Mammary epithelial cell (primary cell): ENCODE measurements around the gene TOM1L2.

Experiments used
- CTCF ChIP-seq, 2 donors: IDR thresholded peaks in 1 of 2; conservative IDR thresholded peaks in 1 of 2; 2 replicates each; pipeline ENCODE4 v1.5.1; 2011 to 2012; ENCODE audit warnings: inconsistent platforms in 2 of 2, low read length in 2 of 2, mild to moderate bottlenecking in 2 of 2, control low read depth in 1 of 2, low read depth in 1 of 2; ENCODE audit not compliant: insufficient read depth in 1 of 2; ENCODE audit errors: extremely low read depth in 1 of 2
- EZH2 ChIP-seq: IDR thresholded peaks from 2 replicates; pipeline ENCODE4 v1.6.1; 2012; ENCODE audit warnings: low read length, inconsistent platforms, borderline replicate concordance

DNA sequence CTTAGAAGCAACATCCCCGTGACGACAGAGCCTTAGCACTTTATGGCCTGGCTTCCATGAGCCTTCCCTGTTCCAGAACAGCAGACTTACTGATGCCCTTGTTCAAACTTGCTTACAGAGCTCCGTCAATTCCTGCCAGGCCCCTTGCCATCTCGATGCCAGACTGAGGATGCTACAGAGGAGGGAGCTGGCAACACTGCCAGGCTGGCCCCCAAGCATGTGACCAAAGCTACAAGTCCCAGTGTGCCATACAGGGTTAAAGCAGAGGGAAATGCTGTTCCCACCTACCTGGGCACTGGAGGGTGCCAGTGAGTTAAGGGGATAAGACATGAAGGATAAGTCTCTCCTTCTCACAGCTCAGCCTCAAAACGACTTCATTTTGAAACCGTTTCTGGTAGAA is 102.0 kb downstream of the TOM1L2 start:
- TF ChIP-seq CTCF (conservative IDR thresholded peaks at IDR 0.05 in 1 of 2, IDR thresholded peaks at IDR 0.05 in 1 of 2; ENCODE audit: extremely low read depth in 1 of 2, insufficient read depth in 1 of 2, low read depth in 1 of 2, low read length in 2 of 2) (peak in 1 of 2 donors; percentile 10), EZH2 (no peak)
